ENCODE data around the gene DCLRE1A.

DNA sequence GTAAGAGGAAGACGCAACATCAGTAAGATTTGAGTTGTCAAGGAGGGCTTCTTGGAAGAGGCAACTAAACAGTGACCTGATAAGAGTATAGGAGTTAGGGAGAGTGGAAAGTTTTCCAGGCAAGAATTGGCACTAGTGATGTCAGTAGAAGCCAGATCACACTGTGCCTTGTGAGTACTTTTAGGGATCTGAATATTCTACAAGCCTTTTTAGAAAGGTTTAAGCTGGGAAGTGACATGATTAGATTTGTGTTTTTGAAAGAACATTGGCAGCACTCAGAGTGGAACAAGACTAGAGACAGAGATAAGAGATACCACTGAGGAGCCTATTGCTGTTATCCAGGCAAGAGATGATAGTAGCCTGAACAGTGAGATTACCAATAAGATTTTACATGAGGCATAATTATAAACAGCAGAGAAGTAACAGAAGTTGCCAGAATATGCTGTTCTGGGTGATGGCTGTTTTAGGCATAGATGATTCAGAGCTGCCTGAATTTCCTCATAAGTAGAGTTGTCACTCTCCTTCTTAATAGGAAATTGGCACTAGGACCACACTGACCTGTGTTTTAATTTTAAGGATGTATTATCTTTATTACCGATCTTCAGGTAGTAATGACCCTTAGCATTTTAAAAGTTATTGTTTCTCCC lies 46.2 kb upstream of the DCLRE1A start:
- TF ChIP-seq EZH2 (IDR thresholded peaks at IDR 0.05; ENCODE audit: insufficient read depth, poor library complexity, severe bottlenecking) = no peak
- no peak for TF ChIP-seq EZH2phosphoT487 (IDR thresholded peaks at IDR 0.05; ENCODE audit: insufficient read depth, low read depth)

Measured in GM23248 (cell line).